CD4-positive, alpha-beta memory T cell (primary cell): ENCODE measurements around the gene TCF15. TPM values are rescaled to one million over a fixed set of nuclear protein-coding genes. Genes with fewer than 3 reads are reported as not detected.

Experiments
- CTCF ChIA-PET: fragments of 350-600 bp; sonication (Branson Sonifier 250); formaldehyde crosslinking; loops from one replicate; lab custom pipeline; 2021; ENCODE audit warnings: inconsistent platforms; ENCODE audit not compliant: partially characterized antibody; lab: Charles Lee
- POLR2A ChIA-PET: fragments of 350-600 bp; sonication (Branson Sonifier 250); formaldehyde crosslinking; loops from one replicate; lab custom pipeline; 2021; ENCODE audit not compliant: partially characterized antibody; lab: Charles Lee
- DNase-seq, 5 donors: peaks; one replicate each; pipeline versions ENCODE4 v3.0.0 to v3.0.0-alpha.2; 2020 to 2022; ENCODE audit warnings: mixed read lengths in 1 of 5
- H3K27ac ChIP-seq: one replicate; pipeline ENCODE4 v1.7.0; 2013; ENCODE audit warnings: low read depth, low read length
- H3K27me3 ChIP-seq: 2 replicates; pipeline ENCODE4 v1.7.0; 2013; ENCODE audit warnings: mild to moderate bottlenecking, low read length, moderate library complexity; ENCODE audit not compliant: insufficient read depth
- H3K36me3 ChIP-seq: 2 replicates; pipeline ENCODE4 v1.7.0; 2013; ENCODE audit warnings: mild to moderate bottlenecking, low read length, moderate library complexity; ENCODE audit not compliant: insufficient read depth
- H3K4me1 ChIP-seq: 2 replicates; pipeline ENCODE4 v1.7.0; 2013; ENCODE audit warnings: mild to moderate bottlenecking, low read length, moderate library complexity; ENCODE audit not compliant: insufficient read depth
- H3K4me3 ChIP-seq, 2 donors: one replicate each; pipeline ENCODE4 v1.7.0; 2013; ENCODE audit warnings: low read length in 2 of 2, mild to moderate bottlenecking in 1 of 2
- H3K9me3 ChIP-seq, 2 donors: one replicate each; pipeline ENCODE4 v1.7.0; 2013; ENCODE audit warnings: low read length in 2 of 2, control low read depth in 1 of 2; ENCODE audit not compliant: control insufficient read depth in 1 of 2
- H3K27ac Mint-ChIP-seq, 7 donors: one replicate each; pipeline ENCODE4 v1.8.0; 2020 to 2021; ENCODE audit warnings: mixed read lengths in 7 of 7, mild to moderate bottlenecking in 6 of 7, inconsistent platforms in 3 of 7, moderate library complexity in 3 of 7
- H3K27me3 Mint-ChIP-seq, 2 donors: one replicate each; pipeline ENCODE4 v1.8.0; 2020 to 2021; ENCODE audit warnings: mixed read lengths in 2 of 2
- H3K36me3 Mint-ChIP-seq, 2 donors: one replicate each; pipeline ENCODE4 v1.8.0; 2020 to 2021; ENCODE audit warnings: mixed read lengths in 2 of 2, inconsistent platforms in 1 of 2, mild to moderate bottlenecking in 1 of 2
- H3K4me1 Mint-ChIP-seq, 4 donors: one replicate each; pipeline ENCODE4 v1.8.0; 2020 to 2021; ENCODE audit warnings: mixed read lengths in 4 of 4, mild to moderate bottlenecking in 1 of 4
- H3K4me3 Mint-ChIP-seq, 8 donors: one replicate each; pipeline ENCODE4 v1.8.0; 2020 to 2021; ENCODE audit warnings: mixed read lengths in 8 of 8, mild to moderate bottlenecking in 7 of 8, moderate library complexity in 6 of 8, inconsistent platforms in 3 of 8
- H3K9me3 Mint-ChIP-seq, 8 donors: one replicate each; pipeline ENCODE4 v1.8.0; 2020 to 2021; ENCODE audit warnings: mixed read lengths in 8 of 8, mild to moderate bottlenecking in 5 of 8, inconsistent platforms in 3 of 8, moderate library complexity in 1 of 8
- intact Hi-C: fragments of 100-400 bp; cut with micrococcal nuclease; formaldehyde crosslinking; loops from one replicate; pipeline ENCODE4 v1.15.1; 2023
- polyA plus RNA-seq, 2 donors: library from polyadenylated mRNA; unstranded; fragments of 300-500 nt; fragmentation: Illumina TruSeq; gene quantifications; one replicate each; pipeline ENCODE4 v1.2.3, GENCODE V29; 2021
- total RNA-seq, 2 experiments: library from RNA; stranded (reverse); gene quantifications; one replicate each; pipeline ENCODE4 v1.2.3, GENCODE V29; 2021

TCF15 gene
- total and polyA plus RNA-seq, 4 experiments from 2014 or later = not detected

- no peaks in the 10 kb centered on the region for H3K36me3 Mint-ChIP-seq
- Histone ChIP-seq H3K27me3 (peaks cover 12% of the 10 kb centered on the region), H3K36me3 (no peaks in the 10 kb centered on the region), H3K27ac (no peak overlapping the region), H3K4me1 (no peaks in the 10 kb centered on the region), H3K4me3 (no peak overlapping the region), H3K9me3 (no peaks in the 10 kb centered on the region)
- H3K27me3 Mint-ChIP-seq = peaks cover 51 to 56% of the 10 kb centered on the region in 2 donors
- peak overlapping the region in 3 of 8 donors; percentile 13 to 47 (median 40) for H3K4me3 Mint-ChIP-seq
- CTCF ChIA-PET = no interaction called here
- H3K9me3 Mint-ChIP-seq = no peaks in the 10 kb centered on the region
- H3K27ac Mint-ChIP-seq = no peak overlapping the region
- intact Hi-C loops = no loop called here
- POLR2A ChIA-PET = no interaction called here
- no peak for DNase-seq
- H3K4me1 Mint-ChIP-seq = peaks cover 4 to 16% (median 8%) of the 10 kb centered on the region in 4 donors
These were observed 641 bp downstream of the TCF15 start for GRCh38 chr20:609371-609964.

GRCh38 chr20:608970-609369 lies 1.1 kb downstream of the TCF15 start:
- Histone ChIP-seq H3K4me3 (no peak overlapping the region), H3K9me3 (no peaks in the 10 kb centered on the region), H3K4me1 (no peaks in the 10 kb centered on the region), H3K27ac (no peak overlapping the region), H3K36me3 (no peaks in the 10 kb centered on the region), H3K27me3 (peaks cover 12% of the 10 kb centered on the region)
- Mint-ChIP-seq H3K9me3 (no peaks in the 10 kb centered on the region), H3K4me3 (peak overlapping the region in 4 of 8 donors; percentile 4 to 47 (median 26)), H3K27ac (no peak overlapping the region), H3K36me3 (no peaks in the 10 kb centered on the region), H3K4me1 (peaks cover 4 to 16% (median 8%) of the 10 kb centered on the region in 4 donors), H3K27me3 (peaks cover 50 to 53% of the 10 kb centered on the region in 2 donors)
- DNase-seq = no peak
- intact Hi-C loops = no loop called here
- ChIA-PET CTCF (interaction anchor here (0.6 kb wide), 1 partner anchor 36 kb away, joined by 3 read pairs; no protein-coding TSS in a partner anchor), POLR2A (no interaction called here)

GRCh38 chr20:607476-607875 lies 2.6 kb downstream of the TCF15 start:
- Histone ChIP-seq H3K27me3 (peaks cover 8% of the 10 kb centered on the region), H3K9me3 (no peaks in the 10 kb centered on the region), H3K4me3 (no peak overlapping the region), H3K4me1 (no peaks in the 10 kb centered on the region), H3K27ac (no peak overlapping the region), H3K36me3 (no peaks in the 10 kb centered on the region)
- no peak for DNase-seq
- POLR2A ChIA-PET = no interaction called here
- peaks cover 38 to 39% of the 10 kb centered on the region in 2 donors for H3K27me3 Mint-ChIP-seq
- H3K4me1 Mint-ChIP-seq = peaks cover 4 to 16% (median 8%) of the 10 kb centered on the region in 4 donors
- CTCF ChIA-PET = no interaction called here
- no peak overlapping the region for H3K27ac Mint-ChIP-seq
- H3K9me3 Mint-ChIP-seq = no peaks in the 10 kb centered on the region
- intact Hi-C loops = no loop called here
- no peak overlapping the region for H3K4me3 Mint-ChIP-seq
- no peaks in the 10 kb centered on the region for H3K36me3 Mint-ChIP-seq

GRCh38 chr20:605237-605636 lies 4.9 kb downstream of the TCF15 start:
- Histone ChIP-seq H3K4me3 (no peak overlapping the region), H3K27ac (no peak overlapping the region), H3K4me1 (no peaks in the 10 kb centered on the region), H3K9me3 (no peaks in the 10 kb centered on the region), H3K27me3 (no peaks in the 10 kb centered on the region), H3K36me3 (no peaks in the 10 kb centered on the region)
- H3K36me3 Mint-ChIP-seq = no peaks in the 10 kb centered on the region
- peaks cover 0 to 2% (median 0%) of the 10 kb centered on the region in 4 donors for H3K4me1 Mint-ChIP-seq
- H3K9me3 Mint-ChIP-seq = no peaks in the 10 kb centered on the region
- H3K27ac Mint-ChIP-seq = no peak overlapping the region
- ChIA-PET POLR2A (no interaction called here), CTCF (no interaction called here)
- intact Hi-C loops = no loop called here
- peaks cover 22 to 24% of the 10 kb centered on the region in 2 donors for H3K27me3 Mint-ChIP-seq
- no peak for DNase-seq
- H3K4me3 Mint-ChIP-seq = no peak overlapping the region

GRCh38 chr20:603116-603640 lies 6.9 kb downstream of the TCF15 start:
- H3K36me3 ChIP-seq = no peaks in the 10 kb centered on the region
- no peaks in the 10 kb centered on the region for H3K36me3 Mint-ChIP-seq
- H3K4me1 ChIP-seq = no peaks in the 10 kb centered on the region
- no peak for DNase-seq
- no peaks in the 10 kb centered on the region for H3K27me3 ChIP-seq
- CTCF ChIA-PET = interaction anchor here (2.1 kb wide), 1 partner anchor 8 kb away, joined by 4 read pairs; no protein-coding TSS in a partner anchor
- peaks cover 0 to 2% (median 0%) of the 10 kb centered on the region in 4 donors for H3K4me1 Mint-ChIP-seq
- no peak overlapping the region for H3K4me3 Mint-ChIP-seq
- no peaks in the 10 kb centered on the region for H3K9me3 Mint-ChIP-seq
- intact Hi-C loops = no loop called here
- H3K27ac Mint-ChIP-seq = no peak overlapping the region
- no peak overlapping the region for H3K4me3 ChIP-seq
- H3K9me3 ChIP-seq = no peaks in the 10 kb centered on the region
- H3K27ac ChIP-seq = no peak overlapping the region
- peaks cover 12 to 16% of the 10 kb centered on the region in 2 donors for H3K27me3 Mint-ChIP-seq
- POLR2A ChIA-PET = no interaction called here

- Histone ChIP-seq H3K4me3 (no peak overlapping the region), H3K27ac (no peak overlapping the region), H3K36me3 (no peaks in the 10 kb centered on the region), H3K27me3 (no peaks in the 10 kb centered on the region), H3K9me3 (no peaks in the 10 kb centered on the region), H3K4me1 (no peaks in the 10 kb centered on the region)
- Mint-ChIP-seq H3K4me3 (no peak overlapping the region), H3K27me3 (peaks cover 8 to 10% of the 10 kb centered on the region in 2 donors), H3K4me1 (no peaks in the 10 kb centered on the region), H3K36me3 (no peaks in the 10 kb centered on the region), H3K27ac (no peak overlapping the region), H3K9me3 (no peaks in the 10 kb centered on the region)
- no peak for DNase-seq
- intact Hi-C loops = no loop called here
- ChIA-PET CTCF (no interaction called here), POLR2A (no interaction called here)
These were observed 7.8 kb downstream of the TCF15 start for GRCh38 chr20:602111-602970.

- H3K4me3 ChIP-seq = no peak overlapping the region
- H3K36me3 Mint-ChIP-seq = no peaks in the 10 kb centered on the region
- H3K9me3 Mint-ChIP-seq = no peaks in the 10 kb centered on the region
- no peaks in the 10 kb centered on the region for H3K9me3 ChIP-seq
- H3K27me3 Mint-ChIP-seq = peaks cover 0 to 4% of the 10 kb centered on the region in 2 donors
- intact Hi-C loops = no loop called here
- no peak overlapping the region for H3K27ac Mint-ChIP-seq
- no peaks in the 10 kb centered on the region for H3K27me3 ChIP-seq
- no peak overlapping the region for H3K27ac ChIP-seq
- DNase-seq = no peak
- ChIA-PET CTCF (no interaction called here), POLR2A (no interaction called here)
- H3K4me1 Mint-ChIP-seq = no peaks in the 10 kb centered on the region
- H3K36me3 ChIP-seq = no peaks in the 10 kb centered on the region
- no peaks in the 10 kb centered on the region for H3K4me1 ChIP-seq
- no peak overlapping the region for H3K4me3 Mint-ChIP-seq
These were observed 9.4 kb downstream of the TCF15 start for GRCh38 chr20:600736-601135.
